ENCODE measurements around the gene SCEL.

DNA sequence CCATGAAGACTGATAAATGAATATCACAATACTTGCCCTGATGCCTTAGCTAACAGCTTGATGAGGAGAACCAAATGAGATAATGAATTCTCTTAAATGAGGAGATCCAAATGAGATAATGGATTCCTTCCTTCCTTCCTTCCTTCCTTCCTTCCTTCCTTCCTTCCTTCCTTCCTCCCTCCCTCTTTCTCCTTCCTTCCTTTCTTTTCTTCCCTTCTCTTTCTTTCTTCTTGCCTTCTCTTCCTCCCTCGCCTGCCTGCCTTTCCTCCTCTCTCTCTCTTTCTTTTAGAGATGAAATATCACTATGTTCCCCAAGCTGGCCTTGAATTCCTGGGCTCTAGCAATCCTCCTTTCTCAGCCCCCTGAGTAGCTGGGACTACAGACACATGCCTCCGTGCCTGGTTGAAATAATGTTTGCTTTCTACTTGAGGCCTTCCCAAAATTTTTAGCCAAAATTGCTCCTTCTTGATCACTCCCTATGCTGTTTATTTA, 158.0 kb downstream of the SCEL start:
- TF ChIP-seq, protein P1, sequence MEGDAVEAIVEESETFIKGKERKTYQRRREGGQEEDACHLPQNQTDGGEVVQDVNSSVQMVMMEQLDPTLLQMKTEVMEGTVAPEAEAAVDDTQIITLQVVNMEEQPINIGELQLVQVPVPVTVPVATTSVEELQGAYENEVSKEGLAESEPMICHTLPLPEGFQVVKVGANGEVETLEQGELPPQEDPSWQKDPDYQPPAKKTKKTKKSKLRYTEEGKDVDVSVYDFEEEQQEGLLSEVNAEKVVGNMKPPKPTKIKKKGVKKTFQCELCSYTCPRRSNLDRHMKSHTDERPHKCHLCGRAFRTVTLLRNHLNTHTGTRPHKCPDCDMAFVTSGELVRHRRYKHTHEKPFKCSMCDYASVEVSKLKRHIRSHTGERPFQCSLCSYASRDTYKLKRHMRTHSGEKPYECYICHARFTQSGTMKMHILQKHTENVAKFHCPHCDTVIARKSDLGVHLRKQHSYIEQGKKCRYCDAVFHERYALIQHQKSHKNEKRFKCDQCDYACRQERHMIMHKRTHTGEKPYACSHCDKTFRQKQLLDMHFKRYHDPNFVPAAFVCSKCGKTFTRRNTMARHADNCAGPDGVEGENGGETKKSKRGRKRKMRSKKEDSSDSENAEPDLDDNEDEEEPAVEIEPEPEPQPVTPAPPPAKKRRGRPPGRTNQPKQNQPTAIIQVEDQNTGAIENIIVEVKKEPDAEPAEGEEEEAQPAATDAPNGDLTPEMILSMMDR (IDR thresholded peaks at IDR 0.05), result no peak
- no peak for TF ChIP-seq POLR2A (IDR thresholded peaks at IDR 0.05; ENCODE audit: low read depth)
- TF ChIP-seq POLR2AphosphoS5 (IDR thresholded peaks at IDR 0.05), result no peak

All from esophagus muscularis mucosa (tissue), 3 donors.